MM.1S (cell line): ENCODE measurements around the gene SHISA6.

Experiments
- DNase-seq: peaks from one replicate; pipeline ENCODE4 v3.0.0-alpha.2; 2015
- H2AFZ ChIP-seq: fragments of 300-600 bp; sonication (generic); 2 replicates; pipeline ENCODE4 v1.6.0; 2016; ENCODE audit warnings: antibody characterized with exemption, low read length
- H3F3A ChIP-seq: fragments of 300-600 bp; sonication (generic); 2 replicates; pipeline ENCODE4 v1.6.1; 2016; ENCODE audit warnings: mild to moderate bottlenecking, antibody characterized with exemption, low read length, moderate library complexity, mixed read lengths; ENCODE audit not compliant: insufficient read depth
- H3K27ac ChIP-seq: fragments of 300-600 bp; sonication (generic); 2 replicates; pipeline ENCODE4 v1.5.1; 2016; ENCODE audit warnings: mild to moderate bottlenecking, low read length
- H3K27me3 ChIP-seq: fragments of 300-600 bp; sonication (generic); replicated peaks from 2 replicates; pipeline ENCODE4 v1.6.0; 2016; ENCODE audit warnings: low read length; ENCODE audit not compliant: insufficient read depth
- H3K36me3 ChIP-seq: fragments of 300-600 bp; sonication (generic); replicated peaks from 2 replicates; pipeline ENCODE4 v1.6.1; 2016; ENCODE audit warnings: mild to moderate bottlenecking, low read length, mixed read lengths; ENCODE audit not compliant: insufficient read depth
- H3K4me1 ChIP-seq: fragments of 300-600 bp; sonication (generic); 2 replicates; pipeline ENCODE4 v1.6.1; 2016; ENCODE audit warnings: low read length, mixed read lengths
- H3K4me2 ChIP-seq: fragments of 300-600 bp; sonication (generic); 2 replicates; pipeline ENCODE4 v1.6.0; 2016; ENCODE audit warnings: low read depth, low read length
- H3K4me3 ChIP-seq: fragments of 300-600 bp; sonication (generic); 2 replicates; pipeline ENCODE4 v1.5.1; 2016; ENCODE audit warnings: low read length, mixed read lengths
- H3K79me2 ChIP-seq: fragments of 300-600 bp; sonication (generic); 2 replicates; pipeline ENCODE4 v1.6.1; 2016; ENCODE audit warnings: mixed run types, low read length, mixed read lengths
- H3K9ac ChIP-seq: fragments of 300-600 bp; sonication (generic); 2 replicates; pipeline ENCODE4 v1.6.1; 2016; ENCODE audit warnings: low read length, mixed read lengths
- H3K9me2 ChIP-seq: fragments of 300-600 bp; sonication (generic); replicated peaks from 2 replicates; pipeline ENCODE4 v1.6.1; 2016; ENCODE audit warnings: mild to moderate bottlenecking, low read length, mixed read lengths; ENCODE audit not compliant: insufficient read depth
- H3K9me3 ChIP-seq: fragments of 300-600 bp; sonication (generic); replicated peaks from 2 replicates; pipeline ENCODE4 v1.6.1; 2016; ENCODE audit warnings: mild to moderate bottlenecking, low read length, mixed read lengths; ENCODE audit not compliant: insufficient read depth
- H4K20me1 ChIP-seq: fragments of 300-600 bp; sonication (generic); 2 replicates; pipeline ENCODE4 v1.6.1; 2016; ENCODE audit warnings: mild to moderate bottlenecking, low read length, moderate library complexity, mixed read lengths; ENCODE audit not compliant: insufficient read depth
- EZH2 ChIP-seq: fragments of 300-600 bp; sonication (generic); optimal IDR thresholded peaks from 2 replicates; pipeline ENCODE3; 2017; ENCODE audit warnings: low read depth, mild to moderate bottlenecking, antibody characterized with exemption, low read length, mixed read lengths
- EZH2phosphoT487 ChIP-seq: fragments of 300-600 bp; sonication (generic); IDR thresholded peaks from 2 replicates; pipeline ENCODE4 v1.6.1; 2018; ENCODE audit warnings: antibody characterized with exemption, low read length
- TF ChIP-seq, protein P1 (sequence below): fragments of 300-600 bp; sonication (generic); IDR thresholded peaks from 2 replicates; pipeline ENCODE4 v1.5.1; 2016; ENCODE audit warnings: antibody characterized with exemption, low read length, mixed read lengths

The SHISA6 gene

DNA sequence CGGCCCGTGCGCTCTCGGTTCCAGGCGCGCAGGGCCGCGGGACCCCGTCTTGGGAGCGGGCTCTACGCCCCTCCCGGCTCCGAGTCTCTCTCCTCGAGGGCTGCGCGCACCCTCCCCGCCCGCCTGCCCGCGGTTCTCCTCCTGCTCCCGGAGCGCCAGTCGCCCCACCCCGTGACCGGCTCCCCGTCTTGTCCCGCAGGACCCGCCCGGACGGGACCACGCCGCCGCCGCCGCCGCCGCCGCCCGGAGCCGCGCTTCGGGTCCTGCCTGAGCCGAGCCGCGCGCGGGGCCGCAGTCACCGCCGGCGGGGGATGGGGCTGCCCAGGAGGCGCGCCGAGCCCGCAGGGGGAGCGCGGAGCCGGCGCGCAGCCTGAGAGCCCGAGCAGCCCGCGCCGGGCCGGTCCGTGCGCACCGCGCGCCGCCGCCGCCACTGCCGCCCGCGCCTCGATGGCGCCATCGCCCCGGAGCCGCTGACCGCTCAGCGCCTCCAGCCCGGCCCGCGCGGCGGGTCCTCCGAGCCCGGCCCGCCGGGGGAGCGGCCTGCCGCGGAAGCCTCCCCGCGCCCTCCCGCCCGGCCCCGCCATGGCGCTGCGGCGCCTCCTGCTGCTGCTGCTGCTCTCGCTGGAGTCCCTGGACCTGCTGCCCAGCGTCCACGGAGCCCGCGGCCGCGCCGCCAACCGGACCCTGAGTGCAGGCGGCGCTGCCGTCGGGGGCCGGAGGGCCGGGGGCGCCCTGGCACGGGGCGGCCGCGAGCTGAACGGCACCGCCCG is at the start of gene SHISA6:
Gene SHISA6, plus strand, starts transcription at position 373 of the 770 bp plus-strand sequence.
- H3K9me2 ChIP-seq, result no peaks in the 10 kb centered on the region
- H3K27me3 ChIP-seq, result no peaks in the 10 kb centered on the region
- H3K9ac ChIP-seq, result no peak within 1 kb of the TSS

DNA sequence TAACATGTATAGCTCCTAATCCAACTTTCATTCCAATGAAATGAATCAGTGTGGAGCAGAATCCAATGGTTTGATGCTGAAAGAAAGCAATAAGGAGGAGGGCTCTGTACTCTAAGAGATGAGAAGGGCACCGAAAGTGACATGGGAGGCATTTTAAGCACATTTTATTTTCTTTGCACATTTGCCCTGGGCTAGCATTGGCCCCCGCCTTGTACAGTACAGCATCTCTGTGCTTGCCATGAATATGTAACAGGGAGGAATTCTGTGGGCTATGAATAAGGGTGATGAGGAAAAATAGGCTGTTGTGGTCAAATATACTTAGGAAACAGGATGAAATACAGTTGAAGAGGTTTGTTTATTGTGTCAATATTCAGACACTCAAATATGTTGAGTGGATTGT is 45.2 kb upstream of the SHISA6 start:
- H3K4me3 ChIP-seq, result no peak overlapping the region
- TF ChIP-seq, protein P1, sequence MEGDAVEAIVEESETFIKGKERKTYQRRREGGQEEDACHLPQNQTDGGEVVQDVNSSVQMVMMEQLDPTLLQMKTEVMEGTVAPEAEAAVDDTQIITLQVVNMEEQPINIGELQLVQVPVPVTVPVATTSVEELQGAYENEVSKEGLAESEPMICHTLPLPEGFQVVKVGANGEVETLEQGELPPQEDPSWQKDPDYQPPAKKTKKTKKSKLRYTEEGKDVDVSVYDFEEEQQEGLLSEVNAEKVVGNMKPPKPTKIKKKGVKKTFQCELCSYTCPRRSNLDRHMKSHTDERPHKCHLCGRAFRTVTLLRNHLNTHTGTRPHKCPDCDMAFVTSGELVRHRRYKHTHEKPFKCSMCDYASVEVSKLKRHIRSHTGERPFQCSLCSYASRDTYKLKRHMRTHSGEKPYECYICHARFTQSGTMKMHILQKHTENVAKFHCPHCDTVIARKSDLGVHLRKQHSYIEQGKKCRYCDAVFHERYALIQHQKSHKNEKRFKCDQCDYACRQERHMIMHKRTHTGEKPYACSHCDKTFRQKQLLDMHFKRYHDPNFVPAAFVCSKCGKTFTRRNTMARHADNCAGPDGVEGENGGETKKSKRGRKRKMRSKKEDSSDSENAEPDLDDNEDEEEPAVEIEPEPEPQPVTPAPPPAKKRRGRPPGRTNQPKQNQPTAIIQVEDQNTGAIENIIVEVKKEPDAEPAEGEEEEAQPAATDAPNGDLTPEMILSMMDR, result no peak
- no peak for TF ChIP-seq EZH2phosphoT487
- no peak for TF ChIP-seq EZH2
- H3K9me3 ChIP-seq, result no peaks in the 10 kb centered on the region
- no peak overlapping the region for H3K4me2 ChIP-seq
- H3K9me2 ChIP-seq, result no peaks in the 10 kb centered on the region
- H3K4me1 ChIP-seq, result no peaks in the 10 kb centered on the region
- H3K9ac ChIP-seq, result no peak overlapping the region
- H3K27ac ChIP-seq, result no peak overlapping the region
- H3F3A ChIP-seq, result no peaks in the 10 kb centered on the region
- H2AFZ ChIP-seq, result no peak overlapping the region
- no peaks in the 10 kb centered on the region for H3K27me3 ChIP-seq
- H3K36me3 ChIP-seq, result no peaks in the 10 kb centered on the region
- no peak for DNase-seq
- H3K79me2 ChIP-seq, result no peaks in the 10 kb centered on the region
- no peaks in the 10 kb centered on the region for H4K20me1 ChIP-seq

More for the DNA sequence above, at the start of gene SHISA6:
- Histone ChIP-seq H3K9me3 (no peaks in the 10 kb centered on the region), H3K79me2 (no peaks in the 10 kb centered on the region), H3K4me3 (no peak within 1 kb of the TSS), H3K36me3 (no peaks in the 10 kb centered on the region), H3F3A (no peaks in the 10 kb centered on the region), H3K27ac (no peak within 1 kb of the TSS), H4K20me1 (no peaks in the 10 kb centered on the region), H3K4me1 (no peaks in the 10 kb centered on the region), H3K4me2 (no peak within 1 kb of the TSS), H2AFZ (no peak within 1 kb of the TSS)
- DNase-seq, result no peak
- TF ChIP-seq EZH2phosphoT487 (no peak), EZH2 (no peak)
- TF ChIP-seq, protein P1, result no peak

DNA sequence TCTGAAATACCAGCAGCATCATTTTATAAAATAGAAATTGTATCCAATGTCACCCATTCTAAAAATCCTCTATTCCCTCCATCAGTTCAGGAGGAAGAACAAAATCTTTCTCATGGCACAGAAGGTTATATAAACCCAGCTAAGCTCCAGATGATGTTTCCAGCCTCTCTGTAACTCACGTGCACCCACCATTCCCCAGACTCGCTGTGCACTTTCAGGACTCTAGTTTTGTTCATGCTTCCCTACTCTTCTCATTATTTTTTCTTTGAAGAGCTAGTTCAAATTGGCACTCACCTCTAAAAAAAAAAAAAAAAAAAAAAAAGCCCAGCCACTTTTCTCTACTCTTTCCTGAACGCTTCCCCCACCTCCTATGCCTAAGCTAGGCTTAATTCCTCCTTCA is 36.0 kb upstream of the SHISA6 start:
- TF ChIP-seq EZH2 (no peak), EZH2phosphoT487 (no peak)
- TF ChIP-seq, protein P1, result no peak
- Histone ChIP-seq H3K9me3 (no peaks in the 10 kb centered on the region), H4K20me1 (no peaks in the 10 kb centered on the region), H3K79me2 (no peaks in the 10 kb centered on the region), H2AFZ (no peak overlapping the region), H3K9me2 (no peaks in the 10 kb centered on the region), H3K27ac (no peak overlapping the region), H3K4me3 (no peak overlapping the region), H3K4me1 (no peaks in the 10 kb centered on the region), H3K9ac (no peak overlapping the region), H3K27me3 (no peaks in the 10 kb centered on the region), H3K4me2 (no peak overlapping the region), H3K36me3 (no peaks in the 10 kb centered on the region), H3F3A (no peaks in the 10 kb centered on the region)
- DNase-seq, result no peak
